Cortex of kidney (tissue), 1 donor: ENCODE results near the gene IGDCC3.
"Not testable (repeated sequence)": the region's sequence is repeated elsewhere in the genome, so short reads cannot be mapped to it uniquely, and the experiment has no call there.

Experiments used
- DNase-seq: peaks from one replicate; lab custom pipeline; 2025; lab: John Stamatoyannopoulos, UW

The IGDCC3 gene

GRCh38 chr15:65369212-65369547 lies 8.6 kb downstream of the IGDCC3 start:
- DNase-seq: no peak

GRCh38 chr15:65368302-65369211 lies 9.2 kb downstream of the IGDCC3 start:
- no peak for DNase-seq

- no peak for DNase-seq
These were observed 11.5 kb downstream of the IGDCC3 start for GRCh38 chr15:65366122-65366892.

GRCh38 chr15:65365229-65365628 lies 12.6 kb downstream of the IGDCC3 start:
- no peak for DNase-seq

- no peak for DNase-seq
These were observed 14.0 kb downstream of the IGDCC3 start for GRCh38 chr15:65363766-65364165.

- DNase-seq: no peak
These were observed 14.5 kb downstream of the IGDCC3 start for GRCh38 chr15:65363306-65363705.

GRCh38 chr15:65362491-65362890 lies 15.3 kb downstream of the IGDCC3 start:
- DNase-seq: no peak

- no peak for DNase-seq
These were observed 15.9 kb downstream of the IGDCC3 start for GRCh38 chr15:65361708-65362459.

- DNase-seq: no peak
These were observed 17.3 kb downstream of the IGDCC3 start for GRCh38 chr15:65360506-65360905.

GRCh38 chr15:65355988-65356353 lies 21.8 kb downstream of the IGDCC3 start:
- DNase-seq: no peak

GRCh38 chr15:65355173-65355987 lies 22.4 kb downstream of the IGDCC3 start:
- DNase-seq: no peak

- DNase-seq: no peak
These were observed 23.0 kb downstream of the IGDCC3 start for GRCh38 chr15:65354835-65355172.

GRCh38 chr15:65351972-65352371 lies 25.8 kb downstream of the IGDCC3 start:
- not testable (repeated sequence) for DNase-seq

GRCh38 chr15:65349338-65349737 lies 28.5 kb downstream of the IGDCC3 start:
- no peak for DNase-seq

GRCh38 chr15:65347756-65348155 lies 30.0 kb downstream of the IGDCC3 start:
- DNase-seq: not testable (repeated sequence)

GRCh38 chr15:65346856-65347598 lies 30.8 kb downstream of the IGDCC3 start:
- DNase-seq: no peak

- DNase-seq: no peak
These were observed 32.9 kb downstream of the IGDCC3 start for GRCh38 chr15:65344914-65345275.

GRCh38 chr15:65344214-65344913 lies 33.4 kb downstream of the IGDCC3 start:
- no peak for DNase-seq

- no peak for DNase-seq
These were observed 34.3 kb downstream of the IGDCC3 start for GRCh38 chr15:65343374-65343981.

- no peak for DNase-seq
These were observed 35.3 kb downstream of the IGDCC3 start for GRCh38 chr15:65342493-65342892.
